Immature natural killer cell (primary cell): ENCODE results near the gene HYKK. TPM values are rescaled to one million over a fixed set of nuclear protein-coding genes. Genes with fewer than 3 reads are reported as not detected.
A peak's percentile ranks its signal among the peaks of the same experiment; 100 is the strongest.
"Not testable (repeated sequence)": the region's sequence is repeated elsewhere in the genome, so short reads cannot be mapped to it uniquely, and the experiment has no call there.

Source experiments
- DNase-seq, 3 donors: peaks; one replicate each; pipeline ENCODE4 v3.0.0; 2022; ENCODE audit warnings: mixed read lengths in 1 of 3
- H3K27ac Mint-ChIP-seq, 6 donors: one replicate each; pipeline ENCODE4 v1.8.0; 2020; ENCODE audit warnings: mixed read lengths in 6 of 6, mild to moderate bottlenecking in 5 of 6, inconsistent platforms in 4 of 6, moderate library complexity in 3 of 6
- H3K27me3 Mint-ChIP-seq, 3 donors: one replicate each; pipeline ENCODE4 v1.8.0; 2020 to 2021; ENCODE audit warnings: low read depth in 3 of 3, mild to moderate bottlenecking in 3 of 3, mixed read lengths in 3 of 3, moderate library complexity in 3 of 3, inconsistent platforms in 1 of 3
- H3K36me3 Mint-ChIP-seq, 3 donors: one replicate each; pipeline ENCODE4 v1.8.0; 2020; ENCODE audit warnings: mixed read lengths in 3 of 3, inconsistent platforms in 2 of 3, mild to moderate bottlenecking in 2 of 3
- H3K4me1 Mint-ChIP-seq, 2 donors: one replicate each; pipeline ENCODE4 v1.8.0; 2020; ENCODE audit warnings: inconsistent platforms in 2 of 2, mild to moderate bottlenecking in 2 of 2, mixed read lengths in 2 of 2, moderate library complexity in 1 of 2
- H3K4me3 Mint-ChIP-seq, 5 donors: one replicate each; pipeline ENCODE4 v1.8.0; 2020; ENCODE audit warnings: mild to moderate bottlenecking in 5 of 5, mixed read lengths in 5 of 5, inconsistent platforms in 3 of 5, moderate library complexity in 3 of 5
- H3K9me3 Mint-ChIP-seq, 6 donors: one replicate each; pipeline ENCODE4 v1.8.0; 2020; ENCODE audit warnings: mild to moderate bottlenecking in 6 of 6, mixed read lengths in 6 of 6, inconsistent platforms in 4 of 6, moderate library complexity in 3 of 6
- polyA plus RNA-seq, 3 donors: library from polyadenylated mRNA; unstranded; fragments of 300-500 nt; fragmentation: Illumina TruSeq; gene quantifications; one replicate each; pipeline ENCODE4 v1.2.3, GENCODE V29; 2021

HYKK gene
- polyA plus RNA-seq, 3 donors from 2014 or later = 0.31 TPM; not detected in 2

GRCh38 chr15:78520035-78520434, 12.7 kb downstream of the HYKK start:
- H3K27ac Mint-ChIP-seq = not testable (repeated sequence)

GRCh38 chr15:78524230-78524629, 16.9 kb downstream of the HYKK start:
- H3K36me3 Mint-ChIP-seq = no peaks in the 10 kb centered on the region
- peaks cover 3 to 8% (median 6%) of the 10 kb centered on the region in 3 donors for H3K27me3 Mint-ChIP-seq
- H3K27ac Mint-ChIP-seq = no peak overlapping the region
- no peaks in the 10 kb centered on the region for H3K9me3 Mint-ChIP-seq
- no peaks in the 10 kb centered on the region for H3K4me1 Mint-ChIP-seq
- H3K4me3 Mint-ChIP-seq = no peak overlapping the region
- DNase-seq = no peak

More at GRCh38 chr15:78520035-78520434, 12.7 kb downstream of the HYKK start:
- H3K4me1 Mint-ChIP-seq, DNase-seq, H3K27me3 Mint-ChIP-seq, H3K4me3 Mint-ChIP-seq, H3K36me3 Mint-ChIP-seq, H3K9me3 Mint-ChIP-seq: not testable (repeated sequence)

GRCh38 chr15:78527325-78527724, 19.9 kb downstream of the HYKK start:
- H3K9me3 Mint-ChIP-seq = no peaks in the 10 kb centered on the region
- peaks cover 3 to 8% (median 7%) of the 10 kb centered on the region in 3 donors for H3K27me3 Mint-ChIP-seq
- no peaks in the 10 kb centered on the region for H3K36me3 Mint-ChIP-seq
- H3K4me3 Mint-ChIP-seq = no peak overlapping the region
- no peaks in the 10 kb centered on the region for H3K4me1 Mint-ChIP-seq
- DNase-seq = no peak
- no peak overlapping the region for H3K27ac Mint-ChIP-seq

GRCh38 chr15:78533331-78533730, 26.0 kb downstream of the HYKK start:
- no peaks in the 10 kb centered on the region for H3K9me3 Mint-ChIP-seq
- H3K4me1 Mint-ChIP-seq = no peaks in the 10 kb centered on the region
- H3K36me3 Mint-ChIP-seq = no peaks in the 10 kb centered on the region
- H3K27ac Mint-ChIP-seq = no peak overlapping the region
- H3K4me3 Mint-ChIP-seq = no peak overlapping the region
- DNase-seq = no peak
- peaks cover 0 to 5% (median 4%) of the 10 kb centered on the region in 3 donors for H3K27me3 Mint-ChIP-seq

- no peaks in the 10 kb centered on the region for H3K9me3 Mint-ChIP-seq
- no peak for DNase-seq
- H3K36me3 Mint-ChIP-seq = no peaks in the 10 kb centered on the region
- H3K27ac Mint-ChIP-seq = no peak overlapping the region
- no peak overlapping the region for H3K4me3 Mint-ChIP-seq
- peaks cover 12 to 14% (median 12%) of the 10 kb centered on the region in 3 donors for H3K27me3 Mint-ChIP-seq
- peaks cover 10 to 16% of the 10 kb centered on the region in 2 donors for H3K4me1 Mint-ChIP-seq
Observed at GRCh38 chr15:78536134-78536533, 28.8 kb downstream of the HYKK start.

GRCh38 chr15:78537266-78537905, 30.0 kb downstream of the HYKK start:
- peak overlapping the region in 1 of 6 donors; percentile 22 for H3K27ac Mint-ChIP-seq
- peaks cover 15 to 20% (median 15%) of the 10 kb centered on the region in 3 donors for H3K27me3 Mint-ChIP-seq
- H3K9me3 Mint-ChIP-seq = no peaks in the 10 kb centered on the region
- peaks cover 21 to 28% of the 10 kb centered on the region in 2 donors for H3K4me1 Mint-ChIP-seq
- no peak overlapping the region for H3K4me3 Mint-ChIP-seq
- H3K36me3 Mint-ChIP-seq = peaks cover 3 to 4% (median 3%) of the 10 kb centered on the region in 3 donors
- DNase-seq = no peak

- H3K4me3 Mint-ChIP-seq = peak overlapping the region in 3 of 5 donors; percentile 17 to 93 (median 80)
- H3K4me1 Mint-ChIP-seq = peaks cover 31 to 38% of the 10 kb centered on the region in 2 donors
- no peak for DNase-seq
Observed at GRCh38 chr15:78538358-78538757, 31.0 kb downstream of the HYKK start.

GRCh38 chr15:78539464-78540140, 32.2 kb downstream of the HYKK start:
- DNase-seq, H3K9me3 Mint-ChIP-seq: not testable (repeated sequence)
- Mint-ChIP-seq H3K27ac (peak overlapping the region; percentile 94 to 99 (median 96)), H3K27me3 (peaks cover 15 to 20% (median 17%) of the 10 kb centered on the region in 3 donors), H3K4me3 (peak overlapping the region; percentile 92 to 94 (median 93)), H3K36me3 (peaks cover 6 to 11% (median 8%) of the 10 kb centered on the region in 3 donors), H3K4me1 (peaks cover 32 to 45% of the 10 kb centered on the region in 2 donors)

More at GRCh38 chr15:78538358-78538757, 31.0 kb downstream of the HYKK start:
- Mint-ChIP-seq H3K9me3 (no peaks in the 10 kb centered on the region), H3K27ac (peak overlapping the region in 4 of 6 donors; percentile 51 to 96 (median 86)), H3K27me3 (peaks cover 15 to 20% (median 17%) of the 10 kb centered on the region in 3 donors), H3K36me3 (peaks cover 6 to 8% (median 7%) of the 10 kb centered on the region in 3 donors)

- DNase-seq = peak; percentile 95
- peak within 1 kb of the TSS; percentile 94 to 99 (median 97) for H3K27ac Mint-ChIP-seq
- H3K36me3 Mint-ChIP-seq = peaks cover 6 to 13% (median 8%) of the 10 kb centered on the region in 3 donors
- peaks cover 15 to 20% (median 17%) of the 10 kb centered on the region in 3 donors for H3K27me3 Mint-ChIP-seq
- no peaks in the 10 kb centered on the region for H3K9me3 Mint-ChIP-seq
- peak within 1 kb of the TSS; percentile 92 to 94 (median 93) for H3K4me3 Mint-ChIP-seq
- H3K4me1 Mint-ChIP-seq = peaks cover 32 to 45% of the 10 kb centered on the region in 2 donors
Observed at GRCh38 chr15:78540141-78540870, 32.9 kb downstream of the HYKK start, which contains the start of gene PSMA4. PSMA4 (plus strand) TSS chr15:78540444; CDS start chr15:78541928, 1,484 bp downstream.

GRCh38 chr15:78540871-78541743, 33.7 kb downstream of the HYKK start:
- H3K27me3 Mint-ChIP-seq = peaks cover 15 to 20% (median 17%) of the 10 kb centered on the region in 3 donors
- peaks cover 32 to 45% of the 10 kb centered on the region in 2 donors for H3K4me1 Mint-ChIP-seq
- peak overlapping the region; percentile 92 to 94 (median 93) for H3K4me3 Mint-ChIP-seq
- peaks cover 6 to 21% (median 8%) of the 10 kb centered on the region in 3 donors for H3K36me3 Mint-ChIP-seq
- H3K27ac Mint-ChIP-seq = peak overlapping the region; percentile 94 to 99 (median 97)
- peak; percentile 14 to 21 (median 20) for DNase-seq
- no peaks in the 10 kb centered on the region for H3K9me3 Mint-ChIP-seq

GRCh38 chr15:78541744-78542034, 34.3 kb downstream of the HYKK start:
- peaks cover 6 to 25% (median 8%) of the 10 kb centered on the region in 3 donors for H3K36me3 Mint-ChIP-seq
- DNase-seq = no peak
- peaks cover 15 to 20% (median 17%) of the 10 kb centered on the region in 3 donors for H3K27me3 Mint-ChIP-seq
- no peaks in the 10 kb centered on the region for H3K9me3 Mint-ChIP-seq
- peak overlapping the region; percentile 92 to 94 (median 93) for H3K4me3 Mint-ChIP-seq
- H3K27ac Mint-ChIP-seq = peak overlapping the region; percentile 94 to 99 (median 97)
- H3K4me1 Mint-ChIP-seq = peaks cover 32 to 45% of the 10 kb centered on the region in 2 donors

- Mint-ChIP-seq H3K9me3 (no peaks in the 10 kb centered on the region), H3K4me1 (peaks cover 32 to 45% of the 10 kb centered on the region in 2 donors), H3K36me3 (peaks cover 6 to 29% (median 8%) of the 10 kb centered on the region in 3 donors), H3K27ac (peak overlapping the region in 5 of 6 donors; percentile 94 to 99 (median 98)), H3K27me3 (peaks cover 15 to 20% (median 17%) of the 10 kb centered on the region in 3 donors), H3K4me3 (peak overlapping the region in 4 of 5 donors; percentile 18 to 93 (median 75))
- DNase-seq = no peak
Observed at GRCh38 chr15:78542647-78543046, 35.3 kb downstream of the HYKK start.

GRCh38 chr15:78550194-78550593, 42.8 kb downstream of the HYKK start:
- Mint-ChIP-seq H3K4me3 (no peak overlapping the region), H3K27me3 (peaks cover 0 to 7% (median 3%) of the 10 kb centered on the region in 3 donors), H3K36me3 (peaks cover 15 to 48% (median 15%) of the 10 kb centered on the region in 3 donors), H3K27ac (peak overlapping the region in 1 of 6 donors; percentile 34), H3K4me1 (no peaks in the 10 kb centered on the region), H3K9me3 (no peaks in the 10 kb centered on the region)
- no peak for DNase-seq
